WTC11 (cell line): Measurements from ENCODE around the gene SIGMAR1.

Experiments used
- ESRRA ChIP-seq: sonication (generic); formaldehyde crosslinking; IDR thresholded peaks from 2 replicates; pipeline ENCODE4 v1.8.1; 2022; ENCODE audit warnings: mild to moderate bottlenecking, missing genetic modification reagents, borderline replicate concordance
- GABPB1 ChIP-seq: sonication (generic); formaldehyde crosslinking; IDR thresholded peaks from 2 replicates; pipeline ENCODE4 v1.8.1; 2023; ENCODE audit warnings: mild to moderate bottlenecking, missing genetic modification reagents
- HMGA2 ChIP-seq: fragments of 250-450 bp; sonication (Bioruptor Pico); IDR thresholded peaks from 2 replicates; pipeline ENCODE4 v1.4.0; 2021; ENCODE audit warnings: mild to moderate bottlenecking, moderate library complexity
- JUN ChIP-seq: sonication (generic); formaldehyde crosslinking; IDR thresholded peaks from 2 replicates; pipeline ENCODE4 v1.8.0; 2023; ENCODE audit warnings: mild to moderate bottlenecking, missing genetic modification reagents
- NR3C1 ChIP-seq: sonication (generic); formaldehyde crosslinking; conservative IDR thresholded peaks from 2 replicates; pipeline ENCODE4 v1.8.1; 2023; ENCODE audit warnings: low read depth, mild to moderate bottlenecking, missing genetic modification reagents
- SP1 ChIP-seq: sonication (generic); formaldehyde crosslinking; conservative IDR thresholded peaks from 2 replicates; pipeline ENCODE4 v1.8.1; 2022; ENCODE audit warnings: missing genetic modification reagents
- ZNF138 ChIP-seq: sonication (generic); formaldehyde crosslinking; conservative IDR thresholded peaks from 2 replicates; pipeline ENCODE4 v1.8.1; 2022; ENCODE audit warnings: mild to moderate bottlenecking, moderate library complexity, missing genetic modification reagents
- TF ChIP-seq, protein P1 (sequence below): fragments of 200-600 bp; IDR thresholded peaks from 2 replicates; pipeline ENCODE4 v1.8.0; 2022; ENCODE audit warnings: antibody characterized with exemption
- TF ChIP-seq, protein P2 (sequence below): sonication (generic); formaldehyde crosslinking; conservative IDR thresholded peaks from 2 replicates; pipeline ENCODE4 v1.8.1; 2022; ENCODE audit warnings: mild to moderate bottlenecking, missing genetic modification reagents
- TF ChIP-seq, protein P3 (sequence below): sonication (generic); formaldehyde crosslinking; conservative IDR thresholded peaks from 2 replicates; pipeline ENCODE4 v1.8.1; 2023; ENCODE audit warnings: mild to moderate bottlenecking, low read depth, missing genetic modification reagents, moderate library complexity
- TF ChIP-seq, protein P4 (sequence below): sonication (generic); formaldehyde crosslinking; IDR thresholded peaks from 2 replicates; pipeline ENCODE4 v1.8.1; 2022; ENCODE audit warnings: missing genetic modification reagents, borderline replicate concordance
- TF ChIP-seq, protein P5 (sequence below): sonication (generic); formaldehyde crosslinking; IDR thresholded peaks from 2 replicates; pipeline ENCODE4 v1.8.0; 2022; ENCODE audit warnings: mild to moderate bottlenecking, missing genetic modification reagents
- TF ChIP-seq, protein P6 (sequence below): sonication (generic); formaldehyde crosslinking; IDR thresholded peaks from 2 replicates; pipeline ENCODE4 v1.8.1; 2023; ENCODE audit warnings: mild to moderate bottlenecking, missing genetic modification reagents

DNA sequence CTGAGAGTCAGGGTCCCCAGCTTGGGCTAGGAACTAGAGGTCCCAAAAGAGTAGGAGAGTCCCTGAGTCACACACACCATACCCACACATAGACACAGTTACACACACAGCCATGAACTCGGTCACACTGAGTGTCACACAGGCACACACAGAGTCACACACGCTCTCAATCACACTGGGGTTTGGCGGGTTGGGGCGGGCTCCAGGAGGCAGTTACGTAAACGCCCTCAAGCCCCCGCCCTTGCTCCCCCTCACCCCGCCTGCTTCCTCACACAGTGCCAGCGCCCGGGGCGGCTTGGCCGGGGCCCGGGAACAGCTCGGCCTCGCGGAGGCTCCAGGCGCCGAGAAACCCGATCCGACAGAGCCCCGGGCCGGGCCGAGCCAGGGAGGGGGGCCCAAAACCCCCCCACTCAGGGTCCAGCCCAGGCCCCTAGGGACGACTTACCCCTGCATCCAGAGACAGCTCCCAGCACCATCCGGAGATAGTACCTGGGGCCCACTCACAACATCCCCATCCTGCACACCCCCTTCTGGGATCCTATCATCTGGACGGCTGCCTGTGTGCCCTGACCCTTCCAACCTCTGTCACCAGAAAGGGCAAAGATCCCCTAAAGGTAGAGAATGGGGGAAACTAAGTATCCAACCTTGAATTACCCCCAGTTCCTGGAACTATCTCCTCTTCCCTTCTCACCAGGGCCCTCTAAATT, 44.5 kb downstream of the SIGMAR1 start:
- no peak for TF ChIP-seq JUN (CRISPR knock-in tag)
- TF ChIP-seq, protein P1, sequence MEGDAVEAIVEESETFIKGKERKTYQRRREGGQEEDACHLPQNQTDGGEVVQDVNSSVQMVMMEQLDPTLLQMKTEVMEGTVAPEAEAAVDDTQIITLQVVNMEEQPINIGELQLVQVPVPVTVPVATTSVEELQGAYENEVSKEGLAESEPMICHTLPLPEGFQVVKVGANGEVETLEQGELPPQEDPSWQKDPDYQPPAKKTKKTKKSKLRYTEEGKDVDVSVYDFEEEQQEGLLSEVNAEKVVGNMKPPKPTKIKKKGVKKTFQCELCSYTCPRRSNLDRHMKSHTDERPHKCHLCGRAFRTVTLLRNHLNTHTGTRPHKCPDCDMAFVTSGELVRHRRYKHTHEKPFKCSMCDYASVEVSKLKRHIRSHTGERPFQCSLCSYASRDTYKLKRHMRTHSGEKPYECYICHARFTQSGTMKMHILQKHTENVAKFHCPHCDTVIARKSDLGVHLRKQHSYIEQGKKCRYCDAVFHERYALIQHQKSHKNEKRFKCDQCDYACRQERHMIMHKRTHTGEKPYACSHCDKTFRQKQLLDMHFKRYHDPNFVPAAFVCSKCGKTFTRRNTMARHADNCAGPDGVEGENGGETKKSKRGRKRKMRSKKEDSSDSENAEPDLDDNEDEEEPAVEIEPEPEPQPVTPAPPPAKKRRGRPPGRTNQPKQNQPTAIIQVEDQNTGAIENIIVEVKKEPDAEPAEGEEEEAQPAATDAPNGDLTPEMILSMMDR = no peak
- TF ChIP-seq NR3C1 (CRISPR knock-in tag) = no peak
- TF ChIP-seq ZNF138 (CRISPR knock-in tag) = no peak
- no peak for TF ChIP-seq HMGA2 (CRISPR knock-in tag)
- TF ChIP-seq, protein P2, sequence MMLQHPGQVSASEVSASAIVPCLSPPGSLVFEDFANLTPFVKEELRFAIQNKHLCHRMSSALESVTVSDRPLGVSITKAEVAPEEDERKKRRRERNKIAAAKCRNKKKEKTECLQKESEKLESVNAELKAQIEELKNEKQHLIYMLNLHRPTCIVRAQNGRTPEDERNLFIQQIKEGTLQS (CRISPR knock-in tag) = no peak
- TF ChIP-seq, protein P3, sequence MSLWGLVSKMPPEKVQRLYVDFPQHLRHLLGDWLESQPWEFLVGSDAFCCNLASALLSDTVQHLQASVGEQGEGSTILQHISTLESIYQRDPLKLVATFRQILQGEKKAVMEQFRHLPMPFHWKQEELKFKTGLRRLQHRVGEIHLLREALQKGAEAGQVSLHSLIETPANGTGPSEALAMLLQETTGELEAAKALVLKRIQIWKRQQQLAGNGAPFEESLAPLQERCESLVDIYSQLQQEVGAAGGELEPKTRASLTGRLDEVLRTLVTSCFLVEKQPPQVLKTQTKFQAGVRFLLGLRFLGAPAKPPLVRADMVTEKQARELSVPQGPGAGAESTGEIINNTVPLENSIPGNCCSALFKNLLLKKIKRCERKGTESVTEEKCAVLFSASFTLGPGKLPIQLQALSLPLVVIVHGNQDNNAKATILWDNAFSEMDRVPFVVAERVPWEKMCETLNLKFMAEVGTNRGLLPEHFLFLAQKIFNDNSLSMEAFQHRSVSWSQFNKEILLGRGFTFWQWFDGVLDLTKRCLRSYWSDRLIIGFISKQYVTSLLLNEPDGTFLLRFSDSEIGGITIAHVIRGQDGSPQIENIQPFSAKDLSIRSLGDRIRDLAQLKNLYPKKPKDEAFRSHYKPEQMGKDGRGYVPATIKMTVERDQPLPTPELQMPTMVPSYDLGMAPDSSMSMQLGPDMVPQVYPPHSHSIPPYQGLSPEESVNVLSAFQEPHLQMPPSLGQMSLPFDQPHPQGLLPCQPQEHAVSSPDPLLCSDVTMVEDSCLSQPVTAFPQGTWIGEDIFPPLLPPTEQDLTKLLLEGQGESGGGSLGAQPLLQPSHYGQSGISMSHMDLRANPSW (CRISPR knock-in tag) = no peak
- TF ChIP-seq, protein P4, sequence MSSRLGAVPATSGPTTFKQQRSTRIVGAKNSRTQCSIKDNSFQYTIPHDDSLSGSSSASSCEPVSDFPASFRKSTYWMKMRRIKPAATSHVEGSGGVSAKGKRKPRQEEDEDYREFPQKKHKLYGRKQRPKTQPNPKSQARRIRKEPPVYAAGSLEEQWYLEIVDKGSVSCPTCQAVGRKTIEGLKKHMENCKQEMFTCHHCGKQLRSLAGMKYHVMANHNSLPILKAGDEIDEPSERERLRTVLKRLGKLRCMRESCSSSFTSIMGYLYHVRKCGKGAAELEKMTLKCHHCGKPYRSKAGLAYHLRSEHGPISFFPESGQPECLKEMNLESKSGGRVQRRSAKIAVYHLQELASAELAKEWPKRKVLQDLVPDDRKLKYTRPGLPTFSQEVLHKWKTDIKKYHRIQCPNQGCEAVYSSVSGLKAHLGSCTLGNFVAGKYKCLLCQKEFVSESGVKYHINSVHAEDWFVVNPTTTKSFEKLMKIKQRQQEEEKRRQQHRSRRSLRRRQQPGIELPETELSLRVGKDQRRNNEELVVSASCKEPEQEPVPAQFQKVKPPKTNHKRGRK = no peak
- TF ChIP-seq SP1 = no peak
- TF ChIP-seq, protein P5, sequence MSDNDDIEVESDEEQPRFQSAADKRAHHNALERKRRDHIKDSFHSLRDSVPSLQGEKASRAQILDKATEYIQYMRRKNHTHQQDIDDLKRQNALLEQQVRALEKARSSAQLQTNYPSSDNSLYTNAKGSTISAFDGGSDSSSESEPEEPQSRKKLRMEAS (CRISPR knock-in tag) = no peak
- no peak for TF ChIP-seq ESRRA (CRISPR knock-in tag)
- no peak for TF ChIP-seq GABPB1 (CRISPR knock-in tag)
- TF ChIP-seq, protein P6, sequence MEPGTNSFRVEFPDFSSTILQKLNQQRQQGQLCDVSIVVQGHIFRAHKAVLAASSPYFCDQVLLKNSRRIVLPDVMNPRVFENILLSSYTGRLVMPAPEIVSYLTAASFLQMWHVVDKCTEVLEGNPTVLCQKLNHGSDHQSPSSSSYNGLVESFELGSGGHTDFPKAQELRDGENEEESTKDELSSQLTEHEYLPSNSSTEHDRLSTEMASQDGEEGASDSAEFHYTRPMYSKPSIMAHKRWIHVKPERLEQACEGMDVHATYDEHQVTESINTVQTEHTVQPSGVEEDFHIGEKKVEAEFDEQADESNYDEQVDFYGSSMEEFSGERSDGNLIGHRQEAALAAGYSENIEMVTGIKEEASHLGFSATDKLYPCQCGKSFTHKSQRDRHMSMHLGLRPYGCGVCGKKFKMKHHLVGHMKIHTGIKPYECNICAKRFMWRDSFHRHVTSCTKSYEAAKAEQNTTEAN (CRISPR knock-in tag) = no peak
